Measurements from ENCODE around the gene INPPL1. TPM values are rescaled to one million over a fixed set of nuclear protein-coding genes. Genes with fewer than 3 reads are reported as not detected.

Gene INPPL1
- total and polyA plus RNA-seq, 2 donors (not counting 1 experiment from before 2014, with no cell fraction given), result 205 to 208 TPM

GRCh38 chr11:72225411-72225951 is 914 bp downstream of the INPPL1 start:
- Histone ChIP-seq H3K27me3 (replicated peaks in 1 of 4; ENCODE audit: control extremely low read depth in 1 of 4, control insufficient read depth in 3 of 4, insufficient read depth in 4 of 4, low read length in 3 of 4) (no peaks in the 10 kb centered on the region), H3K4me1 (ENCODE audit: control insufficient read depth in 2 of 2, insufficient read depth in 2 of 2, low read length in 2 of 2) (peaks cover 26 to 36% of the 10 kb centered on the region in 2 donors), H3K36me3 (replicated peaks in 1 of 2; ENCODE audit: control extremely low read depth in 1 of 2, control insufficient read depth in 1 of 2, extremely low read depth in 1 of 2, insufficient read depth in 2 of 2, low read length in 1 of 2) (peaks cover 0 to 22% of the 10 kb centered on the region in 2 experiments), H3K4me2 (replicated peaks; ENCODE audit: low read depth, low read length, poor library complexity, severe bottlenecking) (peak overlapping the region; percentile 99), H2AFZ (ENCODE audit: insufficient read depth, low read depth, low read length, poor library complexity, severe bottlenecking) (peak overlapping the region; percentile 84), H3K9ac (ENCODE audit: low read length) (peak overlapping the region; percentile 81), H3K9me3 (ENCODE audit: control extremely low read depth in 1 of 3, control insufficient read depth in 2 of 3, insufficient read depth in 1 of 3, low read length in 2 of 3) (no peaks in the 10 kb centered on the region), H4K20me1 (ENCODE audit: control insufficient read depth, insufficient read depth, low read length, poor library complexity, severe bottlenecking) (no peaks in the 10 kb centered on the region), H3K4me3 (ENCODE audit: control extremely low read depth in 1 of 5, extremely low read depth in 1 of 5, insufficient read depth in 1 of 5, low read depth in 2 of 5, low read length in 4 of 5) (peak overlapping the region; percentile 38 to 91 (median 80)), H3K79me2 (ENCODE audit: control insufficient read depth, insufficient read depth, low read length) (peaks cover 13% of the 10 kb centered on the region), H3K27ac (ENCODE audit: low read length in 2 of 2) (peak overlapping the region; percentile 41 to 75)
- DNase-seq, result peak; percentile 56
- no peak for TF ChIP-seq EZH2 (IDR thresholded peaks at IDR 0.05; ENCODE audit: borderline replicate concordance, insufficient read depth, low read depth, low read length, poor library complexity, severe bottlenecking)
- TF ChIP-seq CTCF (IDR thresholded peaks at IDR 0.05), result no peak
- peak overlapping the region; percentile 93 for H3K4me3 Mint-ChIP-seq
- 0% methylated on average over 9 of the region's 11 CpGs for WGBS (ENCODE audit: insufficient coverage)
- H3K9me3 Mint-ChIP-seq (ENCODE audit: insufficient read depth), result no peaks in the 10 kb centered on the region
- ATAC-seq (ENCODE audit: low read depth), result no peak
- ChIA-PET POLR2A (no interaction called here), CTCF (interaction anchor here (1.2 to 2.4 kb wide), 3 partner anchors 13 to 82 kb away, joined by 4 to 10 read pairs (median 7); no protein-coding TSS in a partner anchor)
- H3K27ac Mint-ChIP-seq, result peak overlapping the region; percentile 95
- H3K4me1 Mint-ChIP-seq, result peaks cover 40% of the 10 kb centered on the region
- no peaks in the 10 kb centered on the region for H3K27me3 Mint-ChIP-seq
- intact Hi-C loops (cut with micrococcal nuclease), result loop anchor here (1.0 to 10.0 kb wide), 3 partner anchors 13 to 1369 kb away; partner anchors contain the start of genes ATG16L2 and FAM168A

- ChIA-PET POLR2A (no interaction called here), CTCF (interaction anchor here (0.7 to 2.4 kb wide), 2 partner anchors 11 to 1570 kb away, joined by 5 to 10 read pairs; no protein-coding TSS in a partner anchor)
- Mint-ChIP-seq H3K4me1 (peaks cover 29% of the 10 kb centered on the region), H3K27ac (no peak overlapping the region), H3K27me3 (no peaks in the 10 kb centered on the region), H3K9me3 (ENCODE audit: insufficient read depth) (no peaks in the 10 kb centered on the region), H3K4me3 (no peak overlapping the region)
- whole genome bisulfite sequencing (ENCODE audit: insufficient coverage), result 100% methylated on average over 4 of the region's 5 CpGs
- H3K4me2 ChIP-seq (replicated peaks; ENCODE audit: low read depth, low read length, poor library complexity, severe bottlenecking), result no peak overlapping the region
- ATAC-seq (ENCODE audit: low read depth), result no peak
- no peak overlapping the region for H3K4me3 ChIP-seq (ENCODE audit: control extremely low read depth in 1 of 5, extremely low read depth in 1 of 5, insufficient read depth in 1 of 5, low read depth in 2 of 5, low read length in 4 of 5)
- intact Hi-C loops (cut with micrococcal nuclease), result loop anchor here (10.0 kb wide), 2 partner anchors 588 to 1368 kb away; partner anchors contain the start of genes ATG16L2 and FAM168A
- no peak for TF ChIP-seq EZH2 (IDR thresholded peaks at IDR 0.05; ENCODE audit: borderline replicate concordance, insufficient read depth, low read depth, low read length, poor library complexity, severe bottlenecking)
- no peak for TF ChIP-seq CTCF (IDR thresholded peaks at IDR 0.05)
- peaks cover 0 to 34% of the 10 kb centered on the region in 2 experiments for H3K36me3 ChIP-seq (replicated peaks in 1 of 2; ENCODE audit: control extremely low read depth in 1 of 2, control insufficient read depth in 1 of 2, extremely low read depth in 1 of 2, insufficient read depth in 2 of 2, low read length in 1 of 2)
- DNase-seq, result no peak
- no peak overlapping the region for H2AFZ ChIP-seq (ENCODE audit: insufficient read depth, low read depth, low read length, poor library complexity, severe bottlenecking)
- no peaks in the 10 kb centered on the region for H3K27me3 ChIP-seq (replicated peaks in 1 of 4; ENCODE audit: control extremely low read depth in 1 of 4, control insufficient read depth in 3 of 4, insufficient read depth in 4 of 4, low read length in 3 of 4)
- H3K9me3 ChIP-seq (ENCODE audit: control extremely low read depth in 1 of 3, control insufficient read depth in 2 of 3, insufficient read depth in 1 of 3, low read length in 2 of 3), result no peaks in the 10 kb centered on the region
- H3K4me1 ChIP-seq (ENCODE audit: control insufficient read depth in 2 of 2, insufficient read depth in 2 of 2, low read length in 2 of 2), result peaks cover 18 to 23% of the 10 kb centered on the region in 2 donors
- H3K79me2 ChIP-seq (ENCODE audit: control insufficient read depth, insufficient read depth, low read length), result peaks cover 13% of the 10 kb centered on the region
- H4K20me1 ChIP-seq (ENCODE audit: control insufficient read depth, insufficient read depth, low read length, poor library complexity, severe bottlenecking), result no peaks in the 10 kb centered on the region
- H3K9ac ChIP-seq (ENCODE audit: low read length), result no peak overlapping the region
- H3K27ac ChIP-seq (ENCODE audit: low read length in 2 of 2), result peak overlapping the region in 1 of 2 donors; percentile 13
These were observed 2.1 kb downstream of the INPPL1 start for GRCh38 chr11:72226701-72227100.
